ENCODE data around the gene EPSTI1. TPM values are rescaled to one million over a fixed set of nuclear protein-coding genes. Genes with fewer than 3 reads are reported as not detected.
"Not testable (repeated sequence)": the region's sequence is repeated elsewhere in the genome, so short reads cannot be mapped to it uniquely, and the experiment has no call there.

The EPSTI1 gene
- total and polyA plus RNA-seq, 10 of the 15 experiments (the other 5 are each of a cell fraction or from before 2014, with no cell fraction given) = 4.7 to 32.0 (median 24.2) TPM

DNA sequence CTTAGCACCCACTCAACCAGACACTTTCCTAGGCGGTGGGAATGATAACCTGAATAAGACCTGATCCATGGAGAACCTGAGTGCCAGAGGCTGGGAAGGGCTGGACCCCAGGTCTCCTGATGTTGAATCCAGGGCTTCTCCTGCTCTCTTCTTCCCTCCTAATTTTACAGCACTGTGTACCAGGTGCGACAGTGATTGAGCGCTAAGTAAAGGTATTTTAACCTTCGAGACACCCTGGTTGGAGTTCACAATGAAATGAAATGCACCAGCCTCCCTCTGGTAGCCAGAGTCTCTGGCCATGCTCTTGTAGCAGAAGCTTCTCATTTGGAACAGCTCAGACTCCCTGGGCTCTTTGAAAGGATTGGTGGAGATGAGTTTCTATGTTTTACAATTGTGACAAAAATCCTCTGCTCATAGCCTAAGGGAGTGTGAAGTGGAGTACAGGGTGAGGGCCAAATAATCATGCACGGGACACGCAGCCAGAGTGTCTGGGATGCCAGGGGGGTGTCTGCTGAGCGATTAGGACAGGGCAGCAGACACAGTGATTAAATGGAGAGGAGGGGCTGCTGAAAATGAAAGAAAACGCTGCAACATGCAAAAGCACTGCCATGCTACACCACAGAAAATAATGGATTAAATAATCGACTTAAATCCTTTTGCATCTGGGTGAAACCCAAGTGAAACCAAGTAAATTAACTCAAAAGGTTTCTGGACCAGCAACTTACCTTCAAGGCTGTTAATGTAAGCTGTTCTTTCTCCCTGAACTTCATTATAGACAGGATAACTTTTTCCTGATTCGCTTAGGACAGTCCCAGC, 126.9 kb downstream of the EPSTI1 start:
- TF ChIP-seq NR2C1 (IDR thresholded peaks at IDR 0.05) = no peak

GRCh38 chr13:42862370-42862769, 129.7 kb downstream of the EPSTI1 start:
- H3K27ac ChIP-seq (ENCODE audit: control insufficient read depth, insufficient read depth); POLR2A ChIA-PET; H3K9ac ChIP-seq (ENCODE audit: control insufficient read depth, insufficient read depth, low read length); H4K20me1 ChIP-seq (ENCODE audit: control insufficient read depth, insufficient read depth); H3K4me2 ChIP-seq (ENCODE audit: control insufficient read depth, insufficient read depth); BruUV-seq (replicated peaks); CTCF ChIA-PET; H3K27me3 ChIP-seq (replicated peaks in 1 of 2; ENCODE audit: control insufficient read depth in 2 of 2, insufficient read depth in 2 of 2, low read length in 1 of 2); H3K36me3 ChIP-seq (ENCODE audit: control insufficient read depth in 2 of 2, insufficient read depth in 2 of 2, low read length in 1 of 2); H3K79me2 ChIP-seq (ENCODE audit: control insufficient read depth, insufficient read depth, low read length); intact Hi-C loops (cut with micrococcal nuclease; ENCODE audit: unreplicated experiment); in situ Hi-C loops (cut with MboI); H3K4me1 ChIP-seq (ENCODE audit: control insufficient read depth, insufficient read depth, low read length); FAIRE-seq; H3K9me3 ChIP-seq (replicated peaks; ENCODE audit: control insufficient read depth, insufficient read depth, low read length); ATAC-seq; H3K4me3 ChIP-seq; RAD21 ChIA-PET (ENCODE audit: unreplicated experiment); H2AFZ ChIP-seq (ENCODE audit: control insufficient read depth, low read depth, low read length); DNase-seq (ENCODE audit: low read depth, low spot score): not testable (repeated sequence)
- SMC1A ChIA-PET (ENCODE audit: uncharacterized antibody, unreplicated experiment) = interaction anchor here (2.0 kb wide), 1 partner anchor 14 kb away, joined by 13 read pairs; no protein-coding TSS in a partner anchor
- WGBS (ENCODE audit: insufficient coverage, insufficient replicate concordance, low lambda C conversion rate, missing lambda C conversion rate) = 74% methylated on average over 2 of the region's 2 CpGs

More for the DNA sequence above, 126.9 kb downstream of the EPSTI1 start:
- intact Hi-C loops (cut with micrococcal nuclease; ENCODE audit: unreplicated experiment) (no loop called here), in situ Hi-C loops (cut with MboI) (no loop called here)
- SMC1A ChIA-PET (ENCODE audit: uncharacterized antibody, unreplicated experiment) = interaction anchor here (0.6 to 1.1 kb wide), 3 partner anchors 12 to 19 kb away, joined by 3 read pairs; no protein-coding TSS in a partner anchor
- DNase-seq (ENCODE audit: low read depth, low spot score) = no peak
- Histone ChIP-seq H3K4me1 (ENCODE audit: control insufficient read depth, insufficient read depth, low read length) (no peaks in the 10 kb centered on the region), H3K27me3 (replicated peaks in 1 of 2; ENCODE audit: control insufficient read depth in 2 of 2, insufficient read depth in 2 of 2, low read length in 1 of 2) (no peaks in the 10 kb centered on the region), H3K9ac (ENCODE audit: control insufficient read depth, insufficient read depth, low read length) (no peak overlapping the region), H3K9me3 (replicated peaks; ENCODE audit: control insufficient read depth, insufficient read depth, low read length) (no peaks in the 10 kb centered on the region; the same call in 2 of the 3 replicates), H3K4me2 (ENCODE audit: control insufficient read depth, insufficient read depth) (no peak overlapping the region), H3K27ac (ENCODE audit: control insufficient read depth, insufficient read depth) (no peak overlapping the region), H3K4me3 (no peak overlapping the region), H4K20me1 (ENCODE audit: control insufficient read depth, insufficient read depth) (no peaks in the 10 kb centered on the region), H3K79me2 (ENCODE audit: control insufficient read depth, insufficient read depth, low read length) (no peaks in the 10 kb centered on the region), H2AFZ (ENCODE audit: control insufficient read depth, low read depth, low read length) (no peak overlapping the region), H3K36me3 (ENCODE audit: control insufficient read depth in 2 of 2, insufficient read depth in 2 of 2, low read length in 1 of 2) (no peaks in the 10 kb centered on the region)
- CTCF ChIA-PET = no interaction called here
- FAIRE-seq = no peak
- POLR2A ChIA-PET = no interaction called here
- WGBS (ENCODE audit: insufficient coverage, insufficient replicate concordance, low lambda C conversion rate, missing lambda C conversion rate) = 59% methylated on average over 10 of the region's 10 CpGs
- RAD21 ChIA-PET (ENCODE audit: unreplicated experiment) = interaction anchor here (1.1 kb wide), 1 partner anchor 11 kb away, joined by 5 read pairs; no protein-coding TSS in a partner anchor
- no peak for ATAC-seq
- no TSS peak for BruUV-seq (replicated peaks)

Data from GM12878 (cell line).